Measurements from ENCODE around the gene HRNR.
A peak's percentile ranks its signal among the peaks of the same experiment; 100 is the strongest.
"Not testable (repeated sequence)": the region's sequence is repeated elsewhere in the genome, so short reads cannot be mapped to it uniquely, and the experiment has no call there.

Gene HRNR

GRCh38 chr1:152224093-152224492 is at the start of gene HRNR:
TSS of gene HRNR (minus strand) at chr1:152224193. CDS start at chr1:152223253, 940 bp downstream.
- DNase-seq = no peak

GRCh38 chr1:152256394-152256793 is 32.4 kb upstream of the HRNR start:
- DNase-seq = not testable (repeated sequence)

GRCh38 chr1:152252157-152252556 is 28.2 kb upstream of the HRNR start:
- no peak for DNase-seq

GRCh38 chr1:152251391-152251790 is 27.4 kb upstream of the HRNR start:
- no peak for DNase-seq

- DNase-seq = no peak
These were observed 23.3 kb upstream of the HRNR start for GRCh38 chr1:152247316-152247715.

- no peak for DNase-seq
These were observed 20.7 kb upstream of the HRNR start for GRCh38 chr1:152244576-152245273.

GRCh38 chr1:152237093-152237492 is 13.1 kb upstream of the HRNR start:
- DNase-seq = no peak

- no peak for DNase-seq
These were observed 4.8 kb upstream of the HRNR start for GRCh38 chr1:152228831-152229230.

- no peak for DNase-seq
These were observed 3.4 kb upstream of the HRNR start for GRCh38 chr1:152227310-152227928.

- no peak for DNase-seq
These were observed 1.7 kb upstream of the HRNR start for GRCh38 chr1:152225678-152226077.

- no peak for DNase-seq
These were observed 3.5 kb downstream of the HRNR start for GRCh38 chr1:152220166-152221163.

GRCh38 chr1:152219438-152219837 is 4.6 kb downstream of the HRNR start:
- not testable (repeated sequence) for DNase-seq

- no peak for DNase-seq
These were observed 5.1 kb downstream of the HRNR start for GRCh38 chr1:152218762-152219436.

- not testable (repeated sequence) for DNase-seq
These were observed 8.4 kb downstream of the HRNR start for GRCh38 chr1:152215604-152216003.

GRCh38 chr1:152214911-152215310 is 9.1 kb downstream of the HRNR start:
- not testable (repeated sequence) for DNase-seq

GRCh38 chr1:152198982-152199381 is 25.0 kb downstream of the HRNR start:
- no peak for DNase-seq

- no peak for DNase-seq
These were observed 26.5 kb downstream of the HRNR start for GRCh38 chr1:152197361-152197941.

- DNase-seq = no peak
These were observed 32.3 kb downstream of the HRNR start for GRCh38 chr1:152191711-152192110.

- no peak for DNase-seq
These were observed 32.7 kb downstream of the HRNR start for GRCh38 chr1:152191260-152191659.

- no peak for DNase-seq
These were observed 33.4 kb downstream of the HRNR start for GRCh38 chr1:152190589-152190988.

GRCh38 chr1:152189657-152190442 is 34.1 kb downstream of the HRNR start:
- DNase-seq = peak; percentile 81

Measured in SHP77 treated with DMSO at 0.1 percent for 48 hours (cell line).